ENCODE measurements around the gene XRCC5.
"Not testable (repeated sequence)": the region's sequence is repeated elsewhere in the genome, so short reads cannot be mapped to it uniquely, and the experiment has no call there.

Gene XRCC5

GRCh38 chr2:216108967-216109921 is at the start of gene XRCC5:
TSS of gene XRCC5 (plus strand) at chr2:216109348. CDS start at chr2:216109437, 89 bp downstream.
- DNase-seq = peak; percentile 98

- no peak for DNase-seq
Measured at GRCh38 chr2:216064014-216064630, 45.0 kb upstream of the XRCC5 start.

GRCh38 chr2:216064665-216065064 is 44.5 kb upstream of the XRCC5 start:
- peak; percentile 46 for DNase-seq

GRCh38 chr2:216066230-216066629 is 42.9 kb upstream of the XRCC5 start:
- DNase-seq = no peak

- no peak for DNase-seq
Measured at GRCh38 chr2:216069028-216069427, 40.1 kb upstream of the XRCC5 start.

- no peak for DNase-seq
Measured at GRCh38 chr2:216070195-216070594, 39.0 kb upstream of the XRCC5 start.

- DNase-seq = no peak
Measured at GRCh38 chr2:216071111-216071851, 37.9 kb upstream of the XRCC5 start.

GRCh38 chr2:216072473-216072872 is 36.7 kb upstream of the XRCC5 start:
- DNase-seq = no peak

- DNase-seq = no peak
Measured at GRCh38 chr2:216073773-216074172, 35.4 kb upstream of the XRCC5 start.

GRCh38 chr2:216074380-216074779 is 34.8 kb upstream of the XRCC5 start:
- no peak for DNase-seq

GRCh38 chr2:216074794-216075193 is 34.4 kb upstream of the XRCC5 start:
- DNase-seq = no peak

- no peak for DNase-seq
Measured at GRCh38 chr2:216075510-216076485, 33.4 kb upstream of the XRCC5 start.

GRCh38 chr2:216078776-216079175 is 30.4 kb upstream of the XRCC5 start:
- no peak for DNase-seq

- not testable (repeated sequence) for DNase-seq
Measured at GRCh38 chr2:216080048-216080447, 29.1 kb upstream of the XRCC5 start.

GRCh38 chr2:216081012-216081411 is 28.1 kb upstream of the XRCC5 start:
- no peak for DNase-seq

GRCh38 chr2:216081487-216082116 is 27.5 kb upstream of the XRCC5 start, which contains the start of the genes PECR and TMEM169:
TSS of gene PECR (minus strand) at chr2:216081809. CDS start at chr2:216081741, 68 bp downstream.
TSS of gene TMEM169 (plus strand) at chr2:216081919. CDS start at chr2:216095964, 14,045 bp downstream.
- peak; percentile 57 for DNase-seq

- DNase-seq = no peak
Measured at GRCh38 chr2:216082117-216082711, 26.9 kb upstream of the XRCC5 start.

GRCh38 chr2:216082805-216083204 is 26.3 kb upstream of the XRCC5 start:
- peak; percentile 70 for DNase-seq

- no peak for DNase-seq
Measured at GRCh38 chr2:216083464-216084281, 25.5 kb upstream of the XRCC5 start.

- no peak for DNase-seq
Measured at GRCh38 chr2:216084547-216084946, 24.6 kb upstream of the XRCC5 start.

Measured in inflammatory macrophage treated with lipopolysaccharide for 4 hours (primary cell).